Kidney (tissue), 14 donors: ENCODE data around the gene DHPS. TPM values are rescaled to one million over a fixed set of nuclear protein-coding genes. Genes with fewer than 3 reads are reported as not detected.
"Not testable (repeated sequence)": the region's sequence is repeated elsewhere in the genome, so short reads cannot be mapped to it uniquely, and the experiment has no call there.

Experiments
- DNase-seq, 5 donors: peaks; one replicate each; pipeline ENCODE4 v3.0.0-alpha.2; 2013 to 2020
- FAIRE-seq: peaks from 2 replicates; lab custom pipeline; 2012; peaks lifted over from hg19 to GRCh38; lab: Jason Lieb, UNC
- H3K27ac ChIP-seq, 2 donors: one replicate each; pipeline ENCODE4 v1.7.0; 2013; ENCODE audit warnings: low read depth in 2 of 2, low read length in 2 of 2, inconsistent platforms in 1 of 2
- H3K27me3 ChIP-seq: one replicate; pipeline ENCODE4 v1.7.1; 2013; ENCODE audit warnings: low read length, inconsistent platforms; ENCODE audit not compliant: control insufficient read depth, insufficient read depth
- H3K36me3 ChIP-seq, 3 donors: one replicate each; pipeline versions ENCODE4 v1.7.0 to v1.7.1; 2013; ENCODE audit warnings: low read length in 3 of 3, control low read depth in 1 of 3, inconsistent platforms in 1 of 3; ENCODE audit not compliant: insufficient read depth in 3 of 3, control insufficient read depth in 2 of 3
- H3K4me1 ChIP-seq, 3 donors: one replicate each; pipeline versions ENCODE4 v1.7.0 to v1.7.1; 2013; ENCODE audit warnings: low read length in 3 of 3, inconsistent platforms in 1 of 3, low read depth in 1 of 3; ENCODE audit not compliant: control insufficient read depth in 2 of 3, insufficient read depth in 2 of 3
- H3K4me3 ChIP-seq, 3 donors: one replicate each; pipeline versions ENCODE4 v1.7.0 to v1.8.1; 2013; ENCODE audit warnings: low read length in 3 of 3, control low read depth in 1 of 3, inconsistent platforms in 1 of 3
- H3K9ac ChIP-seq, 3 donors: one replicate each; pipeline versions ENCODE4 v1.7.0 to v1.7.1; 2013; ENCODE audit warnings: low read length in 3 of 3, control low read depth in 1 of 3, inconsistent platforms in 1 of 3
- H3K9me3 ChIP-seq, 3 donors: one replicate each; pipeline versions ENCODE4 v1.7.0 to v1.7.1; 2013; ENCODE audit warnings: low read length in 3 of 3, control low read depth in 1 of 3, inconsistent platforms in 1 of 3; ENCODE audit not compliant: control insufficient read depth in 2 of 3, insufficient read depth in 1 of 3
- CTCF ChIP-seq: IDR thresholded peaks from 3 replicates; pipeline ENCODE4 v1.5.1; 2012; ENCODE audit warnings: mild to moderate bottlenecking, moderate library complexity, borderline replicate concordance; ENCODE audit not compliant: insufficient read depth; ENCODE audit errors: extremely low read depth
- intact Hi-C: fragments of 100-400 bp; cut with DNase I; formaldehyde crosslinking; loops from one replicate; pipeline ENCODE4 v1.11.1; 2022
- polyA plus RNA-seq: library from polyadenylated mRNA; stranded (reverse); fragments of 350-450 nt; fragmentation: Illumina TruSeq; extraction: RNeasy Lipid Tissue Mini Kit (QIAGEN cat#74804); gene quantifications from one replicate; pipeline ENCODE4 v1.2.3, GENCODE V29; 2014; ENCODE audit warnings: low read depth, low replicate concordance; ENCODE audit not compliant: insufficient read depth
- total RNA-seq: library from RNA; stranded (reverse); fragmentation: NEBNext Ultra II Directional; extraction: Animal tissue kit (Norgen Biotek cat#: 25700); gene quantifications from one replicate; pipeline ENCODE4 v1.2.1, GENCODE V29; 2021
- donor health status: control.
- donor health status: control.
- donor health status: control.
- donor health status: control.
- donor health status: control.
- donor health status: DM: yes; HTN: yes; CAD: no.
- donor health status: Normal renal cell carcinoma (clear cell type).

DHPS gene
- total and polyA plus RNA-seq, 2 donors from 2014 or later = 61.3 to 75.9 TPM

- DNase-seq (no peak), FAIRE-seq (no peak)
Measured at GRCh38 chr19:12727745-12728433, 46.2 kb upstream of the DHPS start.

GRCh38 chr19:12726988-12727316 is 45.3 kb upstream of the DHPS start:
- no peak for FAIRE-seq
- Histone ChIP-seq H3K4me1 (peaks cover 0 to 14% (median 9%) of the 10 kb centered on the region in 3 donors), H3K4me3 (no peak overlapping the region), H3K9ac (no peak overlapping the region), H3K9me3 (no peaks in the 10 kb centered on the region), H3K27ac (no peak overlapping the region), H3K27me3 (no peaks in the 10 kb centered on the region), H3K36me3 (peaks cover 4 to 18% (median 11%) of the 10 kb centered on the region in 3 donors)
- no peak for TF ChIP-seq CTCF
- no peak for DNase-seq
- intact Hi-C loops = no loop called here

More at GRCh38 chr19:12727745-12728433, 46.2 kb upstream of the DHPS start:
- peaks cover 4 to 18% (median 11%) of the 10 kb centered on the region in 3 donors for H3K36me3 ChIP-seq
- no peak for TF ChIP-seq CTCF
- no peak overlapping the region for H3K27ac ChIP-seq
- intact Hi-C loops = no loop called here
- H3K4me1 ChIP-seq = peaks cover 0 to 16% (median 8%) of the 10 kb centered on the region in 3 donors
- no peaks in the 10 kb centered on the region for H3K9me3 ChIP-seq
- no peaks in the 10 kb centered on the region for H3K27me3 ChIP-seq
- no peak overlapping the region for H3K4me3 ChIP-seq
- H3K9ac ChIP-seq = no peak overlapping the region

- H3K9ac ChIP-seq, FAIRE-seq, H3K27me3 ChIP-seq, DNase-seq, intact Hi-C loops, H3K27ac ChIP-seq, H3K4me3 ChIP-seq, H3K9me3 ChIP-seq: not testable (repeated sequence)
- H3K36me3 ChIP-seq = peaks cover 4 to 14% (median 5%) of the 10 kb centered on the region in 3 donors
- H3K4me1 ChIP-seq = peaks cover 0 to 18% (median 11%) of the 10 kb centered on the region in 3 donors
Measured at GRCh38 chr19:12725612-12726011, 43.9 kb upstream of the DHPS start.

GRCh38 chr19:12723641-12724426 is 42.2 kb upstream of the DHPS start, which contains the start of gene TNPO2:
Gene TNPO2 (minus strand): TSS chr19:12723932. CDS start chr19:12720977, 2,955 bp downstream.
- DNase-seq = peak; percentile 72 to 89 (median 84)
- TF ChIP-seq CTCF = no peak
- Histone ChIP-seq H3K27me3 (no peaks in the 10 kb centered on the region), H3K36me3 (peaks cover under 1 to 4% (median 3%) of the 10 kb centered on the region in 3 donors), H3K9me3 (no peaks in the 10 kb centered on the region), H3K4me1 (peaks cover 0 to 22% (median 14%) of the 10 kb centered on the region in 3 donors), H3K27ac (peak within 1 kb of the TSS; percentile 45 to 59), H3K9ac (peak within 1 kb of the TSS; percentile 50 to 81 (median 81)), H3K4me3 (peak within 1 kb of the TSS; percentile 62 to 83 (median 71))
- intact Hi-C loops = no loop called here
- no peak for FAIRE-seq
